BJ (cell line): Measurements from ENCODE around the gene ALOXE3. TPM values are rescaled to one million over a fixed set of nuclear protein-coding genes. Genes with fewer than 3 reads are reported as not detected.
A peak's percentile ranks its signal among the peaks of the same experiment; 100 is the strongest.

Experiments used
- CTCF ChIA-PET: fragments of 350-600 bp; formaldehyde crosslinking; extraction: SDS; loops from one replicate; lab custom pipeline; 2021; ENCODE audit warnings: antibody characterized with exemption, inconsistent platforms; lab: Yijun Ruan, JAX
- POLR2A ChIA-PET: fragments of 300-600 bp; sonication (Branson Sonifier 250); formaldehyde crosslinking; extraction: SDS; loops from one replicate; lab custom pipeline; 2021; ENCODE audit warnings: antibody characterized with exemption; lab: Charles Lee
- DNase-seq: peaks from one replicate; pipeline ENCODE4 v3.0.0-alpha.2; 2011; ENCODE audit warnings: low read depth
- H3K27me3 ChIP-seq: 2 replicates; pipeline ENCODE4 v1.6.0; 2011; ENCODE audit warnings: low read length; ENCODE audit not compliant: control insufficient read depth, insufficient read depth
- H3K36me3 ChIP-seq: 2 replicates; pipeline ENCODE4 v1.5.1; 2011; ENCODE audit warnings: low read length; ENCODE audit not compliant: control insufficient read depth, insufficient read depth
- H3K4me3 ChIP-seq: 2 replicates; pipeline ENCODE4 v1.5.1; 2011; ENCODE audit warnings: low read depth, mild to moderate bottlenecking, control low read depth, low read length
- CTCF ChIP-seq: IDR thresholded peaks from 2 replicates; pipeline ENCODE4 v1.5.1; 2011; ENCODE audit warnings: low read depth, mild to moderate bottlenecking, control low read depth, inconsistent platforms, low read length, moderate library complexity; ENCODE audit not compliant: insufficient read depth
- polyA plus RNA-seq: library from polyadenylated mRNA; depleted of rRNA; stranded (reverse); fragments of >200 nt; gene quantifications from 2 replicates; pipeline ENCODE4 v1.2.3, GENCODE V29; 2011

ALOXE3 gene
- polyA plus RNA-seq, 1 experiment = 0.10 TPM

- ChIA-PET POLR2A (interaction anchor here (0.5 to 0.9 kb wide), 4 partner anchors 18 to 918 kb away, joined by 3 to 6 read pairs (median 3); no protein-coding TSS in a partner anchor), CTCF (interaction anchor here (0.9 to 4.2 kb wide), 11 partner anchors 15 to 144 kb away, joined by 3 to 32 read pairs (median 4); partner anchors contain the start of gene ALOXE3)
- DNase-seq = peak; percentile 100
- 0 out of 2 replicates have a peak, but pooled peaks have one; percentile 7 for TF ChIP-seq CTCF
- peak overlapping the region; percentile 48 for H3K4me3 ChIP-seq
- peaks cover 12% of the 10 kb centered on the region for H3K36me3 ChIP-seq
- no peaks in the 10 kb centered on the region for H3K27me3 ChIP-seq
These were observed 38.1 kb upstream of the ALOXE3 start for GRCh38 chr17:8156246-8156992.

GRCh38 chr17:8155996-8156245 lies 37.6 kb upstream of the ALOXE3 start:
- Histone ChIP-seq H3K27me3 (no peaks in the 10 kb centered on the region), H3K36me3 (peaks cover 11% of the 10 kb centered on the region), H3K4me3 (peak overlapping the region; percentile 48)
- TF ChIP-seq CTCF = no peak
- DNase-seq = no peak
- POLR2A ChIA-PET = interaction anchor here (0.5 kb wide), 1 partner anchor 918 kb away, joined by 3 read pairs; no protein-coding TSS in a partner anchor
- CTCF ChIA-PET = interaction anchor here (0.9 to 4.2 kb wide), 6 partner anchors 19 to 70 kb away, joined by 3 to 32 read pairs (median 10); partner anchors contain the start of gene ALOXE3

- no peaks in the 10 kb centered on the region for H3K27me3 ChIP-seq
- TF ChIP-seq CTCF = no peak
- ChIA-PET POLR2A (no interaction called here), CTCF (interaction anchor here (1.0 to 4.2 kb wide), 3 partner anchors 21 to 71 kb away, joined by 3 to 32 read pairs (median 22); partner anchors contain the start of gene ALOXE3)
- DNase-seq = no peak
- H3K4me3 ChIP-seq = peak overlapping the region; percentile 48
- peaks cover 8% of the 10 kb centered on the region for H3K36me3 ChIP-seq
These were observed 37.1 kb upstream of the ALOXE3 start for GRCh38 chr17:8155231-8155995.

- ChIA-PET CTCF (interaction anchor here (0.8 to 4.2 kb wide), 6 partner anchors 9 to 67 kb away, joined by 3 to 22 read pairs (median 4); no protein-coding TSS in a partner anchor), POLR2A (interaction anchor here (1.2 kb wide), 1 partner anchor 19 kb away, joined by 3 read pairs; no protein-coding TSS in a partner anchor)
- H3K27me3 ChIP-seq = no peaks in the 10 kb centered on the region
- DNase-seq = no peak
- no peak for TF ChIP-seq CTCF
- H3K36me3 ChIP-seq = peaks cover 9% of the 10 kb centered on the region
- H3K4me3 ChIP-seq = no peak overlapping the region
These were observed 36.4 kb upstream of the ALOXE3 start for GRCh38 chr17:8154608-8155155.
